Activated gamma-delta T cell treated with anti-CD3 and anti-CD28 coated beads, Interleukin-2, amount 50 U/mL, for 16 hours (primary cell): ENCODE results near the gene EBF3.

Experiments used
- DNase-seq: peaks from one replicate; pipeline ENCODE4 v3.0.0-alpha.2; 2020; ENCODE audit warnings: low read depth

The EBF3 gene

GRCh38 chr10:129911451-129912165, 52.5 kb downstream of the EBF3 start:
- DNase-seq: no peak

- DNase-seq: no peak
Observed at GRCh38 chr10:129910861-129911260, 53.2 kb downstream of the EBF3 start.

GRCh38 chr10:129909531-129910256, 54.4 kb downstream of the EBF3 start:
- DNase-seq: no peak

GRCh38 chr10:129909080-129909479, 55.0 kb downstream of the EBF3 start:
- DNase-seq: no peak

GRCh38 chr10:129908406-129908805, 55.7 kb downstream of the EBF3 start:
- DNase-seq: no peak

- DNase-seq: no peak
Observed at GRCh38 chr10:129905553-129905952, 58.5 kb downstream of the EBF3 start.

GRCh38 chr10:129904323-129904722, 59.8 kb downstream of the EBF3 start:
- DNase-seq: no peak

GRCh38 chr10:129901389-129902006, 62.6 kb downstream of the EBF3 start:
- DNase-seq: no peak

GRCh38 chr10:129900825-129901224, 63.2 kb downstream of the EBF3 start:
- DNase-seq: no peak

- no peak for DNase-seq
Observed at GRCh38 chr10:129899276-129900130, 64.6 kb downstream of the EBF3 start.

GRCh38 chr10:129898706-129899268, 65.3 kb downstream of the EBF3 start:
- no peak for DNase-seq

- no peak for DNase-seq
Observed at GRCh38 chr10:129897871-129898626, 66.0 kb downstream of the EBF3 start.

- DNase-seq: no peak
Observed at GRCh38 chr10:129896860-129897200, 67.2 kb downstream of the EBF3 start.

- DNase-seq: no peak
Observed at GRCh38 chr10:129896136-129896859, 67.8 kb downstream of the EBF3 start.

- DNase-seq: no peak
Observed at GRCh38 chr10:129895811-129896135, 68.3 kb downstream of the EBF3 start.

- DNase-seq: no peak
Observed at GRCh38 chr10:129894698-129895097, 69.4 kb downstream of the EBF3 start.

- no peak for DNase-seq
Observed at GRCh38 chr10:129893104-129894089, 70.7 kb downstream of the EBF3 start.

- DNase-seq: no peak
Observed at GRCh38 chr10:129892548-129893052, 71.5 kb downstream of the EBF3 start.

- DNase-seq: no peak
Observed at GRCh38 chr10:129891806-129892205, 72.3 kb downstream of the EBF3 start.
